HG02642 (cell line): ENCODE measurements around the gene TMEM204.

Experiments used
- ATAC-seq: cut with Tn5 transposase; IDR thresholded peaks from one replicate; pipeline ENCODE4 v1.9.1; 2021; ENCODE audit warnings: mild to moderate bottlenecking; ENCODE audit not compliant: unreplicated experiment, poor library complexity

Gene TMEM204

DNA sequence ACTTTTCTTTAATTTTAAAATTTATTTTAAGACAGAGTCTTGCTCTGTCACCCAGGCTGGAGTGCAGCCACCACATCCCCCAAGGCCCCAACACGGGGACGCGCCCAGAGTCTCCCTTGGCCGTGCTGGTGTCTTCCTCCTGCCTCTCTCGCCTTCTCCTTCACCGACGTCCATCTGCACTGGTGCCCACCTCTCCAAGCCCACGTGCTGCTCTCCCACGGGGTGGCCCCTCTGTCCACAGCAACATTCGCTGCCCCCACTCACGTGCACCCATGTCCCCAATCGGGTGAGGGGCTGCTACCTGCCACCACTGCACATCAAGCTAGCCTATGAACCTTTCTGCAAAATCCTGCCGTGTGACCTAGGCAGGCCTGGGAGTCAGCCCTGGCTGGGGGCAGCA lies 3.1 kb downstream of the TMEM204 start:
- no peak for ATAC-seq

DNA sequence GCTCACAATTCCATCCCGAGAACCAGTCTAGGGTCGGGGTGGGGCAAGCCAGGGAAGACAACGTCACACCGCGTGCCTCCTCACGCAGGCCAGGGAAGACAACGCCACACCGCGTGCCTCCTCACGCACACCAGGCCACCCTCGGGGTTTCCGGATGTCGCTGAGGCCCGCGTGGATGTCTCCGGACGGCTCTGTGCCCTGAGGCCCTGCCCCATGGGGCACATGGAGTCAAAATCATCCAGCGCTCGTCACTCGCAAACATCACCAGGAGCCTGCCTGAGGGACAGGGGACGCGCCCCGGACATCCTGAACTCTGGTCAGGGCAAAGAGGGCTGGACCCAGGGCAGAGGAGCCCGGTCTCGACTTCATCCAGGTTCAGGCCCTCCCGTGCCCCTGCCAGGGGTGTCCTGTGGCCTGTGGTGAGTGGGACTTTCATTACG lies 3.7 kb downstream of the TMEM204 start:
- no peak for ATAC-seq

DNA sequence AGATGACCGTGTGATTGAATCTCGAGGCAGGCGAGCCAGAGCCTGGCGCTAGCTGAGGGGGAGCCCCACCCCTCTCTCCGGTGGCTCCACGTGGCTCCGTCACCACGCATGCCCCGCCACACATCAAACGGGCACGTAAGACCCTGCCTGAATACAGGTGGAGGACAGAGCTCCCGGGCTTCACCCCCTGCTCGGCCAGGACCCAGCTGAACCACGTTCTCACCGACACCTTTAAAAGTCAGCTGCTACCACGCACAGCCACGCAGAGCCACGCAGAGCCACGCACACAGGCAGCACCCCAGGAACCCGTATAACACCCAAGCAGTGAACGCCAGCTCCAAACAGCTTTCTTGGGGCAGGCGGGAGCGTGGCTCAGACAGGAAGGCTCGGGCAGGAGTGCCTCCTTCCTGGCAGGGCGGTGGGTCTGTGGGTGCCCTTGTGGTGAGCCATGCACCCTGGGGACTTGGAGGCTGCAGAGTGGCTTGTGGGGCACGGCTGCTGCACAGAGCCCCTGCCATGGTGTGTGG lies 4.4 kb downstream of the TMEM204 start:
- no peak for ATAC-seq

DNA sequence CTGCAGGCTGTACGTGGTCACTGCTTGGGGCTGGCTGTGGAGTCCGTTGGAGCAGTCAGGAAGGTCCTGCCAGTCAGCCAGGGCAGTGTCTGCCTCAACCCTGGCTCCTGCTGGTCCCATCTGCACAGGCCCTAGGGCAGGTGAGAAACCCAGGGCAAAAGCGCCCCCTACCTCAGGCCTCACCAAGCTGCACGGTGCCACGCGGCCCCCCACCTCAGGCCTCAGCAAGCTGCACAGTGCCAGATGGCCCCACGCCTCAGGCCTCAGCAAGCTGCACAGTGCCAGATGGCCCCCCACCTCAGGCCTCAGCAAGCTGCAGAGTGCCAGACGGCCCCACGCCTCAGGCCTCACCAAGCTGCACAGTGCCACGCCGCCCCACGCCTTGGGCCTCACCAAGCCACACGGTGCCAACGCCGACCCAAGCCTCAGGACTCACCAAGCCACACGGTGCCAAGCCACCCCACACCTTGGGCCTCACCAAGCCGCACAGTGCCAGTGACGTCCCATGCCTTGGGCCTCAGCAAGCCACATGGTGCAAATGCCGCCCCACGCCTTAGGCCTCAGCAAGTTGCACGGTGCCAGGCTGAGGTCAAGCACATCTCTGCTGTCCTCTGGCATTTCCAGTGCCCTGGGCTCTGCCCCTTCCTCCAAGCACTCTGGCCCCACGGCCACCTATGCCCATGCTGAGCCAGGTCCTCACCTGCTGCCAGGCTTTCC lies 5.5 kb downstream of the TMEM204 start:
- ATAC-seq: no peak

DNA sequence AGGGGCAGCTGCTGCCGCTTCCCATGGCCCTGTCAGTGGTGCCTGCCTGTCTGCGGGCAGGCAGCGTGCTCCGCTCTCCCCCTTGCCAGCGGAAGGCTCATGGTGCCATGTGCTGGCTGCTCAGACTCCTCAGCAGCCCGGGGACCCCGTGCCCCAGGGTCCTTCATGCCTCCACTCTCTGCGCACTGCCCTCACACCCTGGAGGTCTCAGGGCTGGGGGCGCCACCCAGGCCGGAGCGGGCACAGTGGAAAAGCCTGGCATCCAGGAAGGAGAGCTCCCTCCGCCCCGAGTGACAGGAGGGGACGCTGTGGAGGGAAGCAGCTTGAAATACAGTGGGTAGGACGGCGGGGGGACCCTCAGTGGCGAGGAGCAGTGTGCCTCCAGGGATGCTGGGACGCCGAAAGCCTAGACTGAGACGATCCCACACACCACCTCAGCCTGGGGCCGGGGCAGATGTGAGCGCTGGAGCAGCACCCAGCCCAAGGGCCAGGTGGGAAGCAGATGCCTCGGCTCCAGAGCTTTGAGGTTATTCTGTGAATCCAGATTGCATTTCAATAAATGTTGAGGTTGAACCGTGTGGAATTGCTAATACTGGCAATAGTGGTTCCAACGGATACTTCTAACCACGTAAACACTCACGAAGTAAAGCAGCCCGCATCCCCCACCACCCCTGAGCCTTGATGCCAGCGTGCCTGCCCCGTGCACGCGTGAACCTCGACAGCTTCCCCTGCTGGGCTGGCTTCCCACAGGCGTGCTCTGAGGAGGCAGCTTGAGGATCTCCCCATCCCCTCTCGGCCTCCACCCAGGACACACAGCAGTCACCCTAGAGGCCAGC lies 6.5 kb downstream of the TMEM204 start:
- no peak for ATAC-seq

DNA sequence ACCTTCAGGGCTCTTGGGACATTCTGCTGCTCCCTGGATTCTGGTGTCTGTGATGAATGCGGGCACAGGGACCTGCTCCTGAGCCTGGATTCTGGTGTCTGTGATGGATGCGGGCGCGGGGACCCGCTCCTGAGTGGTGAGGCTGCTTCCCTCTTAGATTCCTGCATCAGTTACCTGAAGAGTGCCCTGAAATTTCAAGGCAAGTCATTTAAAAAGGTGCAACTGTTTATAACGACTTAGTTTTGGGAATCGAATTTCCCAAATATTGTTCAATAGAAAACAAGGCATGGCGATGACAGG lies 7.0 kb downstream of the TMEM204 start:
- no peak for ATAC-seq

DNA sequence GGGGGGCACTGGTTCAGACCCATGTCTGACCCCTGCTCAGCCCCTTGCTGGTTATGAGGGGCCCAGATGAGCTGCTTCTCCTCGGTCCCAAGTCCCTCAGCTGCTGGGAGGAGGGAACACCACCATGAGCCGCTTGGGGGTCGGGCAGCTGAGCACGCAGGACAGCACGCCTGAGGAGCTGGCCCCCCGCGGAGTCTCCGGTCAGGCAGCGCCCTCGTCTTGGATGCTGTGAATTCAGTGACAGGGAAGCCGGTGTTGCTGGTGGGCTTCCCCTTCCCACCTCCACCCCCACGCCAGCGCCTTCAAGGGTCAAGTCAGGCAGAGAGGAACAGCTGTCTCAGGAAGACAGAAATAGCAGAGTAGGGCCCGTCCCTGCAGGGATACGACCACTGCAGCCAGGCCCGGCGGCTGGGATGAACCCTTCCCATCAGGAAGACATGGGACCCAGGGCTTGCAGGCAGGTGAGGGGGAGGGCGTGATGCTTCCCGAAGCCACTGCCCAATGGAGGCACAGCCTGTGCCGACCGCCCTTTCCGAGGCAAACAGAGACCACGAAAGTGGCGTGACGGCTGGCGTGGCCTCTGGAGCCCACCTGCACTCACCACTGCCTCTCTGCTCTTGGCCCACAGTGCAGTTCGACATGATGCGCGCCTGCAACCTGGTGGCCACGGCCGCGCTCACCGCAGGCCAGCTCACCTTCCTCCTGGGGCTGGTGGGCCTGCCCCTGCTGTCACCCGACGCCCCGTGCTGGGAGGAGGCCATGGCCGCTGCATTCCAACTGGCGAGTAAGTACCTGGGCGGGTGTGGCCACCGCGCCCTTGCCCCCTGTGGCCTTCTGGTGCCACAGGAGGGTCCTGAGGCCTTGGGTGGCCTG lies 8.1 kb downstream of the TMEM204 start:
- ATAC-seq: no peak

DNA sequence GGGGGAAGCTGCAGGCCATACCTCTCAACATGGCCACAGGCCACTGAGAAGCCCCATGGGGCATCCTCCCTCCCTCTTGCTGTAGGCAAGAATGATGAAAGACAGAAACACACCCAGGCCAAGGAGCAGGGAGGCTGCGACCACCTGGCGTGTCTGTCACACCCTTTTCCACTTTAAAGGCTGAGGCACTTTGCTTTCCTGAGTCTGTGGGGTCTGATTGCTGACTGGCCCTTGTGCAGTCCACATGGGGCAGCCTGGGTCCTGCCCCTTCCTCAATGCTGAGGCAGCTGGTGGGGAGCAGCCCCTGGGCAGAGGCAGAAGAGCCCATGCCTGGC lies 8.7 kb downstream of the TMEM204 start:
- ATAC-seq: no peak

DNA sequence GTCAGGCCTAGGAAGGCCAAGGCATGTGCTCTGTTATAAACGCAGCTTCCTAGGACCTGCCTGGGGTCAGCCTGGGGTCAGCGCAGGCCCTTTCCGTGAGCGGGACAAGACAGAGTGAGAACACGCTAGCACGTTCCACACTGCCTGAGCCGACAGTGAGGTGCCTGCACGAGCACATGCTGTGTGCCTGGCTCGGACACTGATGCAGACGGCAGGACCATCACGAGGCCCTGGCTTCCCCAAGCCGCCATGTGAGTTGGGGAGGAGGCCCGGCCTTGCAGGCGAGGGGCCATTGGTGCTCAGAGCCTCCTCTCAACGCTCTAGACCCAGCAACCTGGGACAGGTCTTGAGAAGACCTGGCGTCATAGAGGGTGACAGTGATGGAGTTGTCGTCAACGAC lies 9.1 kb downstream of the TMEM204 start:
- no peak for ATAC-seq

DNA sequence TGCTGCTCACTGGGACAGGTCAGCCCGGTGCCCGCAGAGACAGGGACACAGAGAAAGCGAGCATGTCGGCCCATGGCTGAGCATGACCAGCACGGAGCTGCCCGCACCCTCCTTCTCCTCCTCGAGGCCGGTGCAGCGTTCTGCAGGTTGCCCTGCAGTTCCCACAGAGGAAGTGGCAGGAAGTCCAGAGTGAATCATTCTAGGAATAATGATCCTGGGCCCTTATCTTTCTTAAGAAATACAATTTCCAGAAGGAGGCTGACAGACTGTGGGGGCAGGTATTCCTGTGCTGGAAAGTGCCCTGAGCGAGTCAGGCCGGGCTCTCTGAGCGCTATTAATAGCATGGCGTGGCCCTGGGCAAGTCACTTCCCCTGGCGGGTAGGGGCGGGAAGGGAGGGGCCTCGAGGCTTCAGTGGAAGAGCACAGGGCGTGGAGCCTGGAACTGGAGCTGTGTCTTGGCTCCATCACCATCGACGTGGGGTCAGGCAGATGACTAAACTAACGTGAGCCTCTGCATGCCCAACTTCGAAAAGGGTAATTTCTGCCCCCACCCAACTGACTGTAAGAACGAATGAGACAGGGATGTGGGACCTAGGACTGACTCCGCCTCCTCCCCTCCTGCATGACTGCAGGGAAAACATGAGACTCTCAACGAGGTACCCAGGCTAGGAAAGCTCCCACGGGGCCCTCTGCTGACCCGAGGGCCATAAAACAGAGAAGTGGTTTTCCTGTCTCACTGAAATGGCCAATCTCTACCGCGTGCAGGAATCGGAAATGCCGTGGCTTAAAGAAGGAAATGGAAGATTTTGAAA lies 9.8 kb downstream of the TMEM204 start:
- ATAC-seq: no peak

DNA sequence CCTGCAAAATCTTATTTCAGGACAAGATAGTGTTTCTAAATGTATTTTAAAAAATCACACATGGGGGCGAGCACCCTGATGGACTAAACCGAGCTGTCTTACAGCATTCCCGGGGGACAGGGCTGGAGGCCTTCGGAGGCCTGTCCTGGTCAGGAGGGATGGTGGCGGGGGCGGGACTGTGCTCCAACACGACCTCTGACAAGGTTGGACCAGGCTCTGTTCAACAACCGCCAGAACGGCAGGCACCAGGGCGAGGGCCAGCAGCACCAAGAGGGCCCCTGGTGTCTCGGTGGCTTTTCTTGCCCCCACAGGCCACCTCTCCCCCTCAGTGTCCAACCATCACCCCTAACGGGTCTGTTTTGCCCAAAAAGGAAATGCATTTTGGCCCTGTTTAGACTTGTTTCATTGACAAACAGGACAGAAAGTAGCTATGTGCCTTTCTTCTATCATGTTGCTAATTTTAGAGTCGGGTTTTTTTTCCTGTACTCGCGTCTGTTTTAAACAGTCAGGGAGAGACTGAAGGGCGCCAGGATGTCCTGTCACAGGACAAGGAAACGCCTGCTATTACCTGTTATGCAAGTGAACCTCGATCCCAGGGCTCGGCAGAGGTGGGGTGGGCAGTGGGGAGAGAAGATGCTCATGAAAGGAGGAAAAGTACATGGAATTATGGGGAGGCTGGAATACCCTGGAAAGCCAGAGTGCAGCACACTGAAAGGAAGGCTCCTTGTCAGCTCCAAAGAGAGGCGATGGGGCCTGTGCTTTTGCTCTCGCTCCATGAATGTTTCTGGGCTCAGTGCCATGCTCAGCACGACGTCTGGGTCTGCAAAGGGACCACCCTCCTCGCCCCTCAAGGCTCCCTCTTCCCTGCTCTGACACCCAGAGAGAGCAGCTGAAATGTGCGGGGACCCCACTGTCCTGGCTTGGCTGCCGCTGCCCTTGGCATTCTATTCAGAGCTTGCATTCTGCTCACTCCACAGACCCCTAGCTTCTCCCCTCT lies 11.9 kb downstream of the TMEM204 start:
- ATAC-seq: no peak

DNA sequence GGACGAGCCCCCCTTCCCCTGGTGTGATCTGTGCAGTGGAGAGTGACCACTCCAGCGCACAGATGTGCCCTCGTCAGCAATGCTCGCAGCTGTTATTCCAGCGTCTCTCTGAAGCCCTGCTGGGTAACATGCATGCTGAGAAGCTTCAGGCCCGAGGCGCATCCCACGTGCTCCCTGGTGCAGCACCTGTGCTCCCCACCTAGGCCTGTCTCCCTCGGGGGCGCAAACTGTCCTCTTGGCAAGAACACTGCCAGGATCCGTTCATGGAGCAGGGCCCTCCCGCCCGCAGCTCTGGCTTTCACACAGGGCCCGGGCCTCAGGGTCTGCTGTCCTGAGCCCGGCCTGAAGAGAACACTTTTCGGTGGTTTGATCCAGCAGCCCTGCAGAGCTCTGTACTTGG lies 13.0 kb downstream of the TMEM204 start:
- no peak for ATAC-seq

DNA sequence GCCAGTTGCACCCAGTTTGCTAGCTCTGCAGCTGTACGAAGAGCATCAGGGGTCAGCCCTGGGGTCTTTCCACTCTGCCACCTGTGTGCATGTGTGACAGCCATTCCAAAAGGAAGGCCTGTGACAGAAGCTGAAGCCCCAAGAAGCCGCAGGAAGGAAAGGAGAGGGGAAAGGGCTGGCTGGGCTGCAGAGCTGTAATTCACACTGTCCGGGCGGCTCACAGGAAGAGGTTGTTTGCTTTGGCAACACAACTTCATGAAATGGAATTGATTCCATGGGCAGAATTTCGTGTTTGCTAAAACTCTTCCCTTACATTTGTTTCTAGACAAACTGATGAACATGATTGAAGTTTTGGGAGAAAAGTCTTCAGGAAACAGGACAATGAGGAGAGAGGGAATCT lies 14.8 kb downstream of the TMEM204 start:
- ATAC-seq: no peak

DNA sequence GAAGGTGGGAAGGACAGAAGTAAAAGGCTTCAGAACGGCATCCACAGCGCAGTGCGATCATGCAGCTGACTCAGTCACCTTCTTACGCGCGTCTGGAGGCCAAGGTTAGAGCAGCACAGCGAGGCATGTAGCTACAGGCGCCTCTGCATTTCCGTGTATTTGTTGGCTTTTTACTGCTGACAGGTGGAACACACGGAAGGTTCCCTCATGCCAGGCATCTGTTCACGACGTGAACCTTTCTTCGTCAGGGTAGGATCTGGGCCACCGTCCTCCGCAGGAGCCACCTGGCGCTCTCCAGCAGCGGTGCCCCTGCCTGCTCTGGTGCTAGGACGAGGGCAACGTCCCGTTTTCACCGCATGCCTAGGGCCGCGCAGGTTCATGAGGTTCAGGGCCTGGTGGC lies 15.3 kb downstream of the TMEM204 start:
- no peak for ATAC-seq

DNA sequence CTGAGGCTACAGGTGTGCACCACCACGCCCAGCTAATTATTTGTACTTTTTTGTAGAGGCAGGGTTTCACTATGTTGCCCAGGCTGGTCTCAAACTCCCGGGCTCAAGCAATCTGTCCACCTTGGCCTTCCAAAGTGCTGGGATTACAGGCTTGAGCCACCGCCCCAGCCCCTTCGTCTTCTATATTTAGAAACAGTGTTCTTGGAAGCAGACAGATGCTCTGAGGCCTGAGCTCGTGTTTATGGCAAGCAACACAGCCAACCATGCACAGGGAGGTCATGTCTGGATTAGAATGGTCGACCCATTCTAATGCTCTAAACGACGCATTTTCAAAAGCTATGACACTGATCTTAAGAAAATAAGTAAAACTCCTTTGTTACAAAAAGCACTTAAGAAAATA lies 16.6 kb downstream of the TMEM204 start:
- no peak for ATAC-seq

DNA sequence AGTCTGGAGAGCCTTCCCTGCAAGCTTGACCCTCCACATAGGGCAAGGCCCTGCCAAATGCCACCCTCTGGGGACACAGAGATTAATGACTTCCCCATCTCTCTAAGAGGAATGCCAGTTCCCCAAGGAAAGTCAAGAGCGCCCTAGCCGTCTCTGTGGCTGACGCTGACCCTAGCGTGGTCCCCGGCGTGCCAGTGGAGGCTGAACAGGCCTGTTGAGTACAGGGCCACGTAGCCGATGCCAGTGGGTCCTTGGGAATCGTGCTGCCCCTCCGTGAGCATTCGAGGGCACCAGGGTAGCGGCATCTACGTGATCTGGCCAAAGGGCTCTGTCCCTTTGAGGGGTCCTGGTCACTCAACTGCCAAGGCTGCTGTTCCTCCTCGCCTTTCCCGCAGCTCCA lies 17.2 kb downstream of the TMEM204 start:
- no peak for ATAC-seq

DNA sequence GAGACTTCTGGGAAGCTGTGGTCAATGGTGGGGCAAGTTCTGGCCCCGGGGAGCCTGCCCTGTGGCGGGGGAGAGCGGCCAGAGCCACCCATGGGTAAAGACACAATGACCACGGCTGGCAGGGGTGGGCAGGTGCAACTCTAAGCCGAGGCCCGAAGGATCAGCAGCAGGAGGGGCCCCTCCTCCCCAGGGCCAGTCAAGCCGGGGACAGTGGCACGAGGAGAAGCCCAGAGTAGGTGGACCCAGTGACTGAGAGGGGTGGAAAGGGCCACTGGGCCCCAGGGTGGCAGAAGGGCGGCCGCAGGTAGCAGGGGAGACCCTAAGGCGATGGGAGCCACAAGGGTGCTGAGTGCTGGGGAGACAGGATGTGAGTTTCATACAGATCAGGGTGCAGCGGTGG lies 17.7 kb downstream of the TMEM204 start:
- ATAC-seq: no peak

DNA sequence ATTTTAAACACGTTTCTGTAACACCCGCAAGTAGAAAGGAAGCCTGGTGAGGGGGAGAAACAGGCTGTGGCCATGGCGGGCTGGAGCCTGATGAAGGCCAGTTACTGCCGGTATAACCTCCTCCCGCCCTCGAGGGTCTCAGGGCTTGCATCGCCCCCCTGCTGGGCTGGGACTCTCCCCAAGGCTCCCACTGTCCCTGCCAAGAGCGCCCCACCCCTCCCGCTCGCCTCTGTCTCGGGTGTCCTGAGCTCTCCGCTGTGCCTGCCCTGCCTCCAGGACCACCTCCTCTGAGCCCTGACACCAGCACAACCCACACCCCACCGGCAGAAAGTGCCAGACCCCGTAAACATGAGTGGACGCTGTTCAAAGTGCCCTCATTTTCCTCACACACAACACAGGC lies 18.7 kb downstream of the TMEM204 start:
- ATAC-seq: no peak
